ENCODE data around the gene TAL1.
"Not testable (repeated sequence)": the region's sequence is repeated elsewhere in the genome, so short reads cannot be mapped to it uniquely, and the experiment has no call there.

The TAL1 gene

DNA sequence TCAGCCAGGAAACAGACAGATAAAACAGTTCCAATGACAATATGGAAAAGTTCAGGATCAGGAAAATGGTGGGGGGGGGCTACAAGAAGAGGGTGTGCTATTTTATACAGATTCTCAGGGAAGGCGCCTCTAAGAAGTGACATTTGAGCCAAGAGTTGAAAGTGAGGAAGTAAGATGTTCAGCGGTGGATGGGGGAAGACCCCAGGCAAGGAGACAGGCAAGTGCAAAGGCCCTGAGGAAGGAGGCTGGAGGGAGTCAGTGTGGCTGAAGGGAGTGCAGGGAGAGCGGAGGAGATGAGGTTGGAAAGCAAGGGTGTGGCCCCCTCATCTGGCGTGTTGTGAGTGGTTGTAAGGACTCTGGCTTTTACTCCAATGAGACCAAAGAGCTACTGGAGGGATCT, 33.8 kb downstream of the TAL1 start:
- peaks cover 17 to 43% of the 10 kb centered on the region in 2 experiments for H3K27me3 ChIP-seq (ENCODE audit: control insufficient read depth in 1 of 2, insufficient read depth in 1 of 2, low read length in 2 of 2)
- H3K9ac ChIP-seq (ENCODE audit: low read length), result no peak overlapping the region
- no peak overlapping the region for H2BK5ac ChIP-seq (ENCODE audit: low read depth, low read length, poor library complexity, severe bottlenecking)
- H2BK15ac ChIP-seq (ENCODE audit: low read depth, poor library complexity, severe bottlenecking), result no peak overlapping the region
- H3K36me3 ChIP-seq (ENCODE audit: control insufficient read depth in 1 of 2, insufficient read depth in 2 of 2, low read depth in 1 of 2, low read length in 2 of 2), result no peaks in the 10 kb centered on the region
- no peak overlapping the region for H2BK120ac ChIP-seq (ENCODE audit: low read depth, low read length)
- H3K14ac ChIP-seq (ENCODE audit: low read length in 2 of 2), result no peak overlapping the region
- H2BK12ac ChIP-seq (ENCODE audit: low read length in 2 of 2), result no peak overlapping the region
- H3K4me1 ChIP-seq (ENCODE audit: control insufficient read depth, insufficient read depth, low read depth, low read length), result no peaks in the 10 kb centered on the region
- no peak overlapping the region for H3K4me3 ChIP-seq (ENCODE audit: insufficient read depth in 1 of 2, low read depth in 1 of 2, low read length in 2 of 2)
- no peak overlapping the region for H3K4me2 ChIP-seq (ENCODE audit: low read length, poor library complexity, severe bottlenecking)
- H3K27ac ChIP-seq (ENCODE audit: low read length, poor library complexity, severe bottlenecking), result no peak overlapping the region
- DNase-seq, result no peak
- H3K23ac ChIP-seq (ENCODE audit: low read length in 2 of 2), result no peak overlapping the region
- H4K91ac ChIP-seq (ENCODE audit: low read length), result no peak overlapping the region
- no peak overlapping the region for H2AK5ac ChIP-seq (ENCODE audit: low read length, severe bottlenecking)
- peaks cover 5% of the 10 kb centered on the region for H3K9me3 ChIP-seq (ENCODE audit: control insufficient read depth, low read length)
- H2AFZ ChIP-seq (ENCODE audit: low read depth, low read length), result no peak overlapping the region
- H3K79me1 ChIP-seq (replicated peaks; ENCODE audit: low read length, poor library complexity, severe bottlenecking), result no peaks in the 10 kb centered on the region
- H4K8ac ChIP-seq (ENCODE audit: low read length), result no peak overlapping the region
- 76% methylated on average over 4 of the region's 4 CpGs for WGBS
- no peak overlapping the region for H3K4ac ChIP-seq (ENCODE audit: low read depth in 1 of 2, low read length in 2 of 2)
- no peak overlapping the region for H3K18ac ChIP-seq (ENCODE audit: low read depth in 1 of 2, low read length in 2 of 2)

DNA sequence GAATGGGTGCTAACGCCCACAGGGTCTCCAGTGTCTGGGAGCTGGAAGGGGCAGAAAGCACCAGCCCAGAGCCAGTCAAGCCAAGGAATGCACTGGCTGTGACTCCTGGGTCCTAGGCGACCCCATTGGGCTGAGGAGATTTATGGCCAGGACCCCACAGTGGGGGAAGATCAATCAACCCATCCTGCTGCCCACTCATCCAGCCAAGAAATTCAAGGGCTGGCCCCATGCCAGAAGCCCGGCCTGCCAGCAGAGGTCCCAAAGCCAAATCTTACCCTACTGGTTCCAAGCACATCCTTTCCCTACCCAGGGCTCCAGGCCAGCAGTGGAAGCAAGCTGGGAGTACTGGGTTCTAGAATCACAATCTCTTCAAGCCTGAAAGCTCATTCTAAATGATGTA, 35.4 kb downstream of the TAL1 start:
- H3K27ac ChIP-seq (ENCODE audit: low read length, poor library complexity, severe bottlenecking), result no peak overlapping the region
- H2BK120ac ChIP-seq (ENCODE audit: low read depth, low read length), result no peak overlapping the region
- H2AFZ ChIP-seq (ENCODE audit: low read depth, low read length), result no peak overlapping the region
- no peaks in the 10 kb centered on the region for H3K79me1 ChIP-seq (replicated peaks; ENCODE audit: low read length, poor library complexity, severe bottlenecking)
- H4K91ac ChIP-seq (ENCODE audit: low read length), result no peak overlapping the region
- no peak overlapping the region for H3K4me2 ChIP-seq (ENCODE audit: low read length, poor library complexity, severe bottlenecking)
- H3K4me3 ChIP-seq (ENCODE audit: insufficient read depth in 1 of 2, low read depth in 1 of 2, low read length in 2 of 2), result no peak overlapping the region
- no peak overlapping the region for H3K23ac ChIP-seq (ENCODE audit: low read length in 2 of 2)
- no peak overlapping the region for H3K4ac ChIP-seq (ENCODE audit: low read depth in 1 of 2, low read length in 2 of 2)
- H3K9me3 ChIP-seq (ENCODE audit: control insufficient read depth, low read length), result no peaks in the 10 kb centered on the region
- WGBS, result 52% methylated on average over 3 of the region's 3 CpGs
- H3K4me1 ChIP-seq (ENCODE audit: control insufficient read depth, insufficient read depth, low read depth, low read length), result peaks cover 14% of the 10 kb centered on the region
- no peaks in the 10 kb centered on the region for H3K36me3 ChIP-seq (ENCODE audit: control insufficient read depth in 1 of 2, insufficient read depth in 2 of 2, low read depth in 1 of 2, low read length in 2 of 2)
- no peak overlapping the region for H2BK15ac ChIP-seq (ENCODE audit: low read depth, poor library complexity, severe bottlenecking)
- H3K9ac ChIP-seq (ENCODE audit: low read length), result no peak overlapping the region
- H3K18ac ChIP-seq (ENCODE audit: low read depth in 1 of 2, low read length in 2 of 2), result no peak overlapping the region
- no peak overlapping the region for H2BK5ac ChIP-seq (ENCODE audit: low read depth, low read length, poor library complexity, severe bottlenecking)
- H3K27me3 ChIP-seq (ENCODE audit: control insufficient read depth in 1 of 2, insufficient read depth in 1 of 2, low read length in 2 of 2), result peaks cover 17 to 49% of the 10 kb centered on the region in 2 experiments
- H3K14ac ChIP-seq (ENCODE audit: low read length in 2 of 2), result no peak overlapping the region
- H2BK12ac ChIP-seq (ENCODE audit: low read length in 2 of 2), result no peak overlapping the region
- no peak for DNase-seq
- H4K8ac ChIP-seq (ENCODE audit: low read length), result no peak overlapping the region
- H2AK5ac ChIP-seq (ENCODE audit: low read length, severe bottlenecking), result no peak overlapping the region

DNA sequence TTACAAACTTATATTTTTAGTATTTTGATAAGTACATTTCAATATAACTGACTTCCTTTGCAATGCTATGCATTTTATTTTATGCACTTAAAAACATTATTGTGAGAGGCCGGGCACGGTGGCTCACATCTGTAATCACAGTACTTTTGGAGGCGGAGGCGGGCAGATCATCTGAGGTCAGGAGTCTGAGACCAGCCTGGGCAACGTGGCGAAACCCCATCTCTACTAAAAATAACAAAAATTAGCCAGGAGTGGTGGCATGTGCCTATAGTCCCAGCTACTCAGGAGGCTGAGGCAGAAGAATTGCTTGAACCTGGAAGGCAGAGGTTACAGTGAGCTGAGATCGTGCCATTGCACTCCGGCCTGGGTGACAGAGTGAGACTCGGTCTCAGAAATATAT, 36.0 kb downstream of the TAL1 start:
- H3K4me1 ChIP-seq (ENCODE audit: control insufficient read depth, insufficient read depth, low read depth, low read length), result peaks cover 18% of the 10 kb centered on the region
- H2BK120ac ChIP-seq (ENCODE audit: low read depth, low read length); H3K4me2 ChIP-seq (ENCODE audit: low read length, poor library complexity, severe bottlenecking); H2BK12ac ChIP-seq (ENCODE audit: low read length in 2 of 2); H2BK15ac ChIP-seq (ENCODE audit: low read depth, poor library complexity, severe bottlenecking); H2AFZ ChIP-seq (ENCODE audit: low read depth, low read length); H3K9ac ChIP-seq (ENCODE audit: low read length); DNase-seq; H2AK5ac ChIP-seq (ENCODE audit: low read length, severe bottlenecking); H3K18ac ChIP-seq (ENCODE audit: low read depth in 1 of 2, low read length in 2 of 2); H3K14ac ChIP-seq (ENCODE audit: low read length in 2 of 2); H3K4ac ChIP-seq (ENCODE audit: low read depth in 1 of 2, low read length in 2 of 2); H2BK5ac ChIP-seq (ENCODE audit: low read depth, low read length, poor library complexity, severe bottlenecking); H4K8ac ChIP-seq (ENCODE audit: low read length); H3K79me1 ChIP-seq (replicated peaks; ENCODE audit: low read length, poor library complexity, severe bottlenecking); H4K91ac ChIP-seq (ENCODE audit: low read length); H3K4me3 ChIP-seq (ENCODE audit: insufficient read depth in 1 of 2, low read depth in 1 of 2, low read length in 2 of 2); H3K9me3 ChIP-seq (ENCODE audit: control insufficient read depth, low read length); H3K23ac ChIP-seq (ENCODE audit: low read length in 2 of 2); H3K36me3 ChIP-seq (ENCODE audit: control insufficient read depth in 1 of 2, insufficient read depth in 2 of 2, low read depth in 1 of 2, low read length in 2 of 2); H3K27ac ChIP-seq (ENCODE audit: low read length, poor library complexity, severe bottlenecking): not testable (repeated sequence)
- WGBS, result 91% methylated on average over 4 of the region's 9 CpGs
- peaks cover 17 to 49% of the 10 kb centered on the region in 2 experiments for H3K27me3 ChIP-seq (ENCODE audit: control insufficient read depth in 1 of 2, insufficient read depth in 1 of 2, low read length in 2 of 2)

DNA sequence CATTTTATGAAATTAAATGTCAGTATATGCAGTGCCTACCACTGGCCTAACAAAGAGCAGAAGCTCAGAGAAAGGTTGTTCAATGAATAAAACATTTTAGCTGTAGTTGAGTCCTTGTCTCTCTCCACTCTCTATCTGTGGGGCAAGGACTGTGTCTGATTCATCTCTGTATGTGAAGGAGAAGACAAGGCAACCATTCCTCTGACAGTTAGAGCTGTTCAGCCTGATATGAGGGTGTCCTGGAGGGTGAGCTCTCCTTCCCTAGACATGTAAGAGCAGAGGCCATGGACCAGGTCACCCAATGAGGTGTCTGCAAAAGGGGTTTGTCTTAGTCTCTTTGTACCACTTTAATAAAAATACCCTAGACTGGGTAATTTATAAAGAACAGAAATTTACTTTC, 37.7 kb downstream of the TAL1 start:
- H2AFZ ChIP-seq (ENCODE audit: low read depth, low read length), result no peak overlapping the region
- H3K27me3 ChIP-seq (ENCODE audit: control insufficient read depth in 1 of 2, insufficient read depth in 1 of 2, low read length in 2 of 2), result peaks cover 14 to 40% of the 10 kb centered on the region in 2 experiments
- no peak overlapping the region for H3K23ac ChIP-seq (ENCODE audit: low read length in 2 of 2)

More for the DNA sequence above, 37.7 kb downstream of the TAL1 start:
- H2BK12ac ChIP-seq (ENCODE audit: low read length in 2 of 2), result no peak overlapping the region
- DNase-seq, result no peak
- H3K9ac ChIP-seq (ENCODE audit: low read length), result no peak overlapping the region
- no peak overlapping the region for H3K4me2 ChIP-seq (ENCODE audit: low read length, poor library complexity, severe bottlenecking)
- no peak overlapping the region for H3K14ac ChIP-seq (ENCODE audit: low read length in 2 of 2)
- H4K8ac ChIP-seq (ENCODE audit: low read length), result no peak overlapping the region
- H3K9me3 ChIP-seq (ENCODE audit: control insufficient read depth, low read length), result no peaks in the 10 kb centered on the region
- H2BK5ac ChIP-seq (ENCODE audit: low read depth, low read length, poor library complexity, severe bottlenecking), result no peak overlapping the region
- H3K4ac ChIP-seq (ENCODE audit: low read depth in 1 of 2, low read length in 2 of 2), result no peak overlapping the region
- H3K18ac ChIP-seq (ENCODE audit: low read depth in 1 of 2, low read length in 2 of 2), result no peak overlapping the region
- H3K27ac ChIP-seq (ENCODE audit: low read length, poor library complexity, severe bottlenecking), result no peak overlapping the region
- H3K4me1 ChIP-seq (ENCODE audit: control insufficient read depth, insufficient read depth, low read depth, low read length), result peaks cover 31% of the 10 kb centered on the region
- H3K79me1 ChIP-seq (replicated peaks; ENCODE audit: low read length, poor library complexity, severe bottlenecking), result no peaks in the 10 kb centered on the region
- no peak overlapping the region for H2BK120ac ChIP-seq (ENCODE audit: low read depth, low read length)
- no peak overlapping the region for H2AK5ac ChIP-seq (ENCODE audit: low read length, severe bottlenecking)
- no peak overlapping the region for H2BK15ac ChIP-seq (ENCODE audit: low read depth, poor library complexity, severe bottlenecking)
- no peak overlapping the region for H3K4me3 ChIP-seq (ENCODE audit: insufficient read depth in 1 of 2, low read depth in 1 of 2, low read length in 2 of 2)
- no peak overlapping the region for H4K91ac ChIP-seq (ENCODE audit: low read length)
- no peaks in the 10 kb centered on the region for H3K36me3 ChIP-seq (ENCODE audit: control insufficient read depth in 1 of 2, insufficient read depth in 2 of 2, low read depth in 1 of 2, low read length in 2 of 2)

Data from mesenchymal stem cell (in vitro differentiated cells and primary cell).